ENCODE measurements around the gene TMEM132D. TPM values are rescaled to one million over a fixed set of nuclear protein-coding genes. Genes with fewer than 3 reads are reported as not detected.

Gene TMEM132D
- total and polyA plus RNA-seq, 4 donors, result 0.01 to 0.14 (median 0.08) TPM

DNA sequence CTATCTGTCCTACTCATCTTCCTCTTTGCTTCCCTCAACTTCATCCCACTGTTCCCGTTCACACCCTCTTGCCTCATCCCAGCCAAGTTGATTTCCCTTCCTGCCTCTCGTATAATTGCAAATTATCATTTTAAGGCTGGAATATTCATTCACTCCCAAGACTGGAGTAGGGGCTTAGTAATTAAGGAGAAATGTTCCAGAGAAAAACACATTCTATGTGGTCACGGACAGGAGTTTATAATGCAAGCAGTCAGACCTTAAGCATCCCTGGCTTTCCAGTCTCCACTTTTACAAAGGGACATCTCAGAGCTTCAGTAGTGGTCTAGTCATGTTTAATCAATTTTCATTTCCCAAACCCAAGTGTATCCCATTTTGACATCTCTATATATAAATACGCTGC lies 54.9 kb downstream of the TMEM132D start:
- WGBS, result 70% methylated on average over 4 of the region's 4 CpGs
- no peak for DNase-seq (ENCODE audit: low spot score)
- TF ChIP-seq HNF4A (conservative IDR thresholded peaks at IDR 0.05), result no peak
- Histone ChIP-seq H3K4me1 (ENCODE audit: control insufficient read depth in 4 of 4, insufficient read depth in 4 of 4, low read length in 3 of 4) (no peaks in the 10 kb centered on the region), H3K9ac (ENCODE audit: low read depth in 1 of 2, low read length in 2 of 2) (no peak overlapping the region), H3K9me3 (ENCODE audit: control insufficient read depth in 4 of 4, low read length in 3 of 4) (no peaks in the 10 kb centered on the region), H3K27me3 (ENCODE audit: control insufficient read depth in 4 of 4, insufficient read depth in 4 of 4, low read length in 3 of 4) (peaks cover 0 to 7% (median 0%) of the 10 kb centered on the region in 4 donors), H3K4me3 (ENCODE audit: low read depth in 1 of 3, low read length in 3 of 3) (no peak overlapping the region), H3K36me3 (ENCODE audit: control insufficient read depth in 4 of 4, insufficient read depth in 3 of 4, low read depth in 1 of 4, low read length in 3 of 4) (no peaks in the 10 kb centered on the region), H3K27ac (ENCODE audit: low read depth in 1 of 2, low read length in 2 of 2) (no peak overlapping the region)

DNA sequence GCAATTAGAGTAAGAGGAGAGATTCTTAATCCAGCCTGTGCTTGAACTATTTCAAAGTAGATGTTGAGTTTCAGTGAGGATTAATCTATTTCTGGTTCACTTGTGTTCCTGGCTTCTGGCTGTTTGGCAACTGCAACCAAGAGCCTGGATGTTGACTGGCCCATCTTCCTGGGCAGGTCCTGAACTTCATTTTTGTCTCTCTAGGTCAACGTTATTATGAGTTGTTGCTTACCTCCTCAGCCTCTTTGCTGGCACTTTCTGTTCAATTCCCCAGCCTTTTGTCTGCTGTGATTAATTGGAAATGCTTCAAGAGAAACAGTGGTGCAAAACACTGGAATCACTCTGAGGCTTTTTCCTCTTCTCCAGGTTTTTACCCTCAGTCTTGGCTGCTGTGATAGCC lies 56.8 kb downstream of the TMEM132D start:
- no peak overlapping the region for H3K27ac ChIP-seq (ENCODE audit: low read depth in 1 of 2, low read length in 2 of 2)
- WGBS, result 61% methylated on average over 1 of the region's 1 CpG
- no peak overlapping the region for H3K9ac ChIP-seq (ENCODE audit: low read depth in 1 of 2, low read length in 2 of 2)
- TF ChIP-seq NR2F2 (IDR thresholded peaks at IDR 0.05) (no peak), REST (IDR thresholded peaks at IDR 0.05) (no peak), SP1 (IDR thresholded peaks at IDR 0.05) (no peak), FOXA1 (IDR thresholded peaks at IDR 0.05) (no peak), HNF4A (conservative IDR thresholded peaks at IDR 0.05) (no peak), RXRA (IDR thresholded peaks at IDR 0.05) (no peak), JUND (IDR thresholded peaks at IDR 0.05) (no peak), TAF1 (conservative IDR thresholded peaks at IDR 0.05) (no peak), FOXA2 (IDR thresholded peaks at IDR 0.05) (no peak)
- TF ChIP-seq, protein P1, sequence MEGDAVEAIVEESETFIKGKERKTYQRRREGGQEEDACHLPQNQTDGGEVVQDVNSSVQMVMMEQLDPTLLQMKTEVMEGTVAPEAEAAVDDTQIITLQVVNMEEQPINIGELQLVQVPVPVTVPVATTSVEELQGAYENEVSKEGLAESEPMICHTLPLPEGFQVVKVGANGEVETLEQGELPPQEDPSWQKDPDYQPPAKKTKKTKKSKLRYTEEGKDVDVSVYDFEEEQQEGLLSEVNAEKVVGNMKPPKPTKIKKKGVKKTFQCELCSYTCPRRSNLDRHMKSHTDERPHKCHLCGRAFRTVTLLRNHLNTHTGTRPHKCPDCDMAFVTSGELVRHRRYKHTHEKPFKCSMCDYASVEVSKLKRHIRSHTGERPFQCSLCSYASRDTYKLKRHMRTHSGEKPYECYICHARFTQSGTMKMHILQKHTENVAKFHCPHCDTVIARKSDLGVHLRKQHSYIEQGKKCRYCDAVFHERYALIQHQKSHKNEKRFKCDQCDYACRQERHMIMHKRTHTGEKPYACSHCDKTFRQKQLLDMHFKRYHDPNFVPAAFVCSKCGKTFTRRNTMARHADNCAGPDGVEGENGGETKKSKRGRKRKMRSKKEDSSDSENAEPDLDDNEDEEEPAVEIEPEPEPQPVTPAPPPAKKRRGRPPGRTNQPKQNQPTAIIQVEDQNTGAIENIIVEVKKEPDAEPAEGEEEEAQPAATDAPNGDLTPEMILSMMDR (IDR thresholded peaks at IDR 0.05; ENCODE audit: low read depth, low read length, missing input control), result no peak
- TF ChIP-seq, protein P2, sequence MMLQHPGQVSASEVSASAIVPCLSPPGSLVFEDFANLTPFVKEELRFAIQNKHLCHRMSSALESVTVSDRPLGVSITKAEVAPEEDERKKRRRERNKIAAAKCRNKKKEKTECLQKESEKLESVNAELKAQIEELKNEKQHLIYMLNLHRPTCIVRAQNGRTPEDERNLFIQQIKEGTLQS (IDR thresholded peaks at IDR 0.05), result no peak
- no peak overlapping the region for H3K4me3 ChIP-seq (ENCODE audit: low read depth in 1 of 3, low read length in 3 of 3)
- peaks cover 0 to 7% (median 0%) of the 10 kb centered on the region in 4 donors for H3K27me3 ChIP-seq (ENCODE audit: control insufficient read depth in 4 of 4, insufficient read depth in 4 of 4, low read length in 3 of 4)
- no peak for DNase-seq (ENCODE audit: low spot score)
- no peaks in the 10 kb centered on the region for H3K4me1 ChIP-seq (ENCODE audit: control insufficient read depth in 4 of 4, insufficient read depth in 4 of 4, low read length in 3 of 4)
- H3K9me3 ChIP-seq (ENCODE audit: control insufficient read depth in 4 of 4, low read length in 3 of 4), result no peaks in the 10 kb centered on the region
- H3K36me3 ChIP-seq (ENCODE audit: control insufficient read depth in 4 of 4, insufficient read depth in 3 of 4, low read depth in 1 of 4, low read length in 3 of 4), result no peaks in the 10 kb centered on the region

GRCh38 chr12:129844662-129845220 lies 59.1 kb downstream of the TMEM132D start:
- no peaks in the 10 kb centered on the region for H3K9me3 ChIP-seq (ENCODE audit: control insufficient read depth in 4 of 4, low read length in 3 of 4)
- DNase-seq (ENCODE audit: low spot score), result no peak
- H3K36me3 ChIP-seq (ENCODE audit: control insufficient read depth in 4 of 4, insufficient read depth in 3 of 4, low read depth in 1 of 4, low read length in 3 of 4), result no peaks in the 10 kb centered on the region
- no peak overlapping the region for H3K4me3 ChIP-seq (ENCODE audit: low read depth in 1 of 3, low read length in 3 of 3)
- TF ChIP-seq GABPA (IDR thresholded peaks at IDR 0.05 in 1 of 2, conservative IDR thresholded peaks at IDR 0.05 in 1 of 2), result no peak
- TF ChIP-seq YY1 (IDR thresholded peaks at IDR 0.05), result no peak
- peaks cover 0 to 7% (median 3%) of the 10 kb centered on the region in 4 donors for H3K27me3 ChIP-seq (ENCODE audit: control insufficient read depth in 4 of 4, insufficient read depth in 4 of 4, low read length in 3 of 4)
- WGBS, result 70% methylated on average over 5 of the region's 5 CpGs
- H3K27ac ChIP-seq (ENCODE audit: low read depth in 1 of 2, low read length in 2 of 2), result no peak overlapping the region
- H3K4me1 ChIP-seq (ENCODE audit: control insufficient read depth in 4 of 4, insufficient read depth in 4 of 4, low read length in 3 of 4), result no peaks in the 10 kb centered on the region
- H3K9ac ChIP-seq (ENCODE audit: low read depth in 1 of 2, low read length in 2 of 2), result no peak overlapping the region

All from liver (tissue), 9 donors.